BJ (cell line): ENCODE data around the gene SMC1B. TPM values are rescaled to one million over a fixed set of nuclear protein-coding genes. Genes with fewer than 3 reads are reported as not detected.

Source experiments
- CTCF ChIA-PET: fragments of 350-600 bp; formaldehyde crosslinking; extraction: SDS; loops from one replicate; lab custom pipeline; 2021; ENCODE audit warnings: antibody characterized with exemption, inconsistent platforms; lab: Yijun Ruan, JAX
- POLR2A ChIA-PET: fragments of 300-600 bp; sonication (Branson Sonifier 250); formaldehyde crosslinking; extraction: SDS; loops from one replicate; lab custom pipeline; 2021; ENCODE audit warnings: antibody characterized with exemption; lab: Charles Lee
- DNase-seq: peaks from one replicate; pipeline ENCODE4 v3.0.0-alpha.2; 2011; ENCODE audit warnings: low read depth
- H3K27me3 ChIP-seq: 2 replicates; pipeline ENCODE4 v1.6.0; 2011; ENCODE audit warnings: low read length; ENCODE audit not compliant: control insufficient read depth, insufficient read depth
- H3K36me3 ChIP-seq: 2 replicates; pipeline ENCODE4 v1.5.1; 2011; ENCODE audit warnings: low read length; ENCODE audit not compliant: control insufficient read depth, insufficient read depth
- H3K4me3 ChIP-seq: 2 replicates; pipeline ENCODE4 v1.5.1; 2011; ENCODE audit warnings: low read depth, mild to moderate bottlenecking, control low read depth, low read length
- polyA plus RNA-seq: library from polyadenylated mRNA; depleted of rRNA; stranded (reverse); fragments of >200 nt; gene quantifications from 2 replicates; pipeline ENCODE4 v1.2.3, GENCODE V29; 2011
- TF ChIP-seq, protein P1 (sequence below): IDR thresholded peaks from 2 replicates; pipeline ENCODE4 v1.5.1; 2011; ENCODE audit warnings: low read depth, mild to moderate bottlenecking, control low read depth, inconsistent platforms, low read length, moderate library complexity; ENCODE audit not compliant: insufficient read depth

Gene SMC1B
- polyA plus RNA-seq, 1 experiment = not detected

DNA sequence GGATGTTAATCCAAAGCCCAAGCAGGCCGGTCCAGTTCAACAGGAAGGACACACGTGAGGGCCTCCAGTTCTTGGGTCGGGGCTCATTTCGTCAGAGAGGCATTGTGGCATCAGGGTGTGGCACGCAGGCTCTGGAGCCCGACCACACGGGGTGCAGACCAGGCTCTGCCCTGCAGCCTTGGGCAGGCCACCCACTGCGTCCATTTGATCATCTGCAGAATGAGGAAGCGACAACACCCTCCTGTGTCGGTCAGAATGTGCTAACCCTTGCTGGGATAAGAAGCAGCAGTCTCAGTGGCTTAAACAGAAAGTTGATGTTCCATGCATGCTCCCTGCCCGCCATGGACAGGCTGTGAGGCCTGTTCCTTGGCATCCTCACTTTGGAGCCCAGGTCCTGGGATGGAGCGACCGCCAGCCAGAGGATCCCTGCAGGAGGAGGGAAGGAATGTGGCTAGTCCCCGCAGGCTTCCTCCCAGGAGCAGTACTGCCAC lies 10.9 kb upstream of the SMC1B start:
- H3K27me3 ChIP-seq = no peaks in the 10 kb centered on the region
- no peak for DNase-seq
- no peaks in the 10 kb centered on the region for H3K36me3 ChIP-seq
- ChIA-PET POLR2A (no interaction called here), CTCF (interaction anchor here (1.6 kb wide), 1 partner anchor 18 kb away, joined by 8 read pairs; no protein-coding TSS in a partner anchor)
- H3K4me3 ChIP-seq = no peak overlapping the region
- TF ChIP-seq, protein P1, sequence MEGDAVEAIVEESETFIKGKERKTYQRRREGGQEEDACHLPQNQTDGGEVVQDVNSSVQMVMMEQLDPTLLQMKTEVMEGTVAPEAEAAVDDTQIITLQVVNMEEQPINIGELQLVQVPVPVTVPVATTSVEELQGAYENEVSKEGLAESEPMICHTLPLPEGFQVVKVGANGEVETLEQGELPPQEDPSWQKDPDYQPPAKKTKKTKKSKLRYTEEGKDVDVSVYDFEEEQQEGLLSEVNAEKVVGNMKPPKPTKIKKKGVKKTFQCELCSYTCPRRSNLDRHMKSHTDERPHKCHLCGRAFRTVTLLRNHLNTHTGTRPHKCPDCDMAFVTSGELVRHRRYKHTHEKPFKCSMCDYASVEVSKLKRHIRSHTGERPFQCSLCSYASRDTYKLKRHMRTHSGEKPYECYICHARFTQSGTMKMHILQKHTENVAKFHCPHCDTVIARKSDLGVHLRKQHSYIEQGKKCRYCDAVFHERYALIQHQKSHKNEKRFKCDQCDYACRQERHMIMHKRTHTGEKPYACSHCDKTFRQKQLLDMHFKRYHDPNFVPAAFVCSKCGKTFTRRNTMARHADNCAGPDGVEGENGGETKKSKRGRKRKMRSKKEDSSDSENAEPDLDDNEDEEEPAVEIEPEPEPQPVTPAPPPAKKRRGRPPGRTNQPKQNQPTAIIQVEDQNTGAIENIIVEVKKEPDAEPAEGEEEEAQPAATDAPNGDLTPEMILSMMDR = no peak

DNA sequence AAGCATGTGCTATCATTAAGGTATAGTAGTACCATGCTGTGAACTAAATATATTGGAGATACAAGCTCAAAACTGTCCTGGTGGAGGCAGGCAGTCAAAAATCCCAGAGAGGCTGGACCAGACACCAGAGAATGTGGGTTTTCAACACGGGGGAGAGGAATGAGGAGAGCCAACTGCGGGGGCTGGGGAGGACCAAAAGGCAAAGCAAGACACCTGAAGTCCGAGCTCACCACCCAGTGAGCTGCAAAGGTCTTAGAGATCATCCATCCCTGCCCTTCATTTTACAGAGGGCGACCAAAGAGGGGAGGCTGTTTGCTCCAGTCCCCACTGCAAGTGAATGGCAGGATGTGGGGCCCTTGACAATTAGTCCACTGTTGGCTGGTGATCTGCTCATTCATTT lies 10.1 kb upstream of the SMC1B start:
- ChIA-PET POLR2A (no interaction called here), CTCF (interaction anchor here (1.2 to 1.6 kb wide), 2 partner anchors 10 to 11 kb away, joined by 3 to 5 read pairs; no protein-coding TSS in a partner anchor)
- no peak for DNase-seq
- Histone ChIP-seq H3K4me3 (no peak overlapping the region), H3K36me3 (0 out of 2 replicates have a peak, but pooled peaks cover 1% of the 10 kb centered on the region), H3K27me3 (no peaks in the 10 kb centered on the region)
- TF ChIP-seq, protein P1 = no peak

DNA sequence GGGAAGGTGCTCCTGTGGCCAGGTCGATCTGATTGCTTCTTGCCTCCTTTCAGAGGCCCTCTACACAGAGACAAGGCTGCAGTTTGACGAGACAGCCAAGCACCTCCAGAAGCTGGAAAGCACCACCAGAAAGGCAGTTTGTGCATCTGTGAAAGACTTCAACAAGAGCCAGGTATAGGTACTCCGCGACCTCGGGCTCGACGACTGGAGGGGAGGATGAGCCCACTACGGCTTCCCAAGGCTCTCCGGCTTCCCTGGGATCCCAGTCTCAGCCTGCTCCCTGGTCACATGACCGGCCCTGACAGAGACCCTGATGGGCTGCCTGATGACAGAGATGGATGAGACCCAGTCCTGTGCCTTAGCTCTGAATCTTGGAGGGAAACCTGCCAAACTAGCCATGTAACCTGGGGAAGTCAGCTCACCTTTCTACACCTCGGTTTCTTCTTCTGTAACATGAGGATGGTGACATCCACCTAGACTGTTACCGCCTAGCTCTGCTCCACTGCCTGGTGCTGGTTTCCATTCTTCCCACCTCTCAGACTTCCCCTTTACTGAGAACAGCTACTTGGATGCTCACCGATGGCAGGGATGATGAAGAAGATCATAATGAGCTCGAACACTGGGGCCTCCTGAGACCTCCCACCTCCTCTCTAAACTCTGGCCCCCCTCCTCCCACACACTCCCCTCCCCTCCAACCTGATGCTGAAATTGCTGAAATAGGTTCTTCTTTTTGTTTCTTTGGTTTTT lies 9.0 kb upstream of the SMC1B start:
- TF ChIP-seq, protein P1 = no peak
- Histone ChIP-seq H3K4me3 (no peak overlapping the region), H3K27me3 (no peaks in the 10 kb centered on the region), H3K36me3 (0 out of 2 replicates have a peak, but pooled peaks cover 1% of the 10 kb centered on the region)
- ChIA-PET POLR2A (no interaction called here), CTCF (interaction anchor here (1.1 to 1.6 kb wide), 3 partner anchors 11 to 17 kb away, joined by 3 to 5 read pairs (median 3); no protein-coding TSS in a partner anchor)
- no peak for DNase-seq

DNA sequence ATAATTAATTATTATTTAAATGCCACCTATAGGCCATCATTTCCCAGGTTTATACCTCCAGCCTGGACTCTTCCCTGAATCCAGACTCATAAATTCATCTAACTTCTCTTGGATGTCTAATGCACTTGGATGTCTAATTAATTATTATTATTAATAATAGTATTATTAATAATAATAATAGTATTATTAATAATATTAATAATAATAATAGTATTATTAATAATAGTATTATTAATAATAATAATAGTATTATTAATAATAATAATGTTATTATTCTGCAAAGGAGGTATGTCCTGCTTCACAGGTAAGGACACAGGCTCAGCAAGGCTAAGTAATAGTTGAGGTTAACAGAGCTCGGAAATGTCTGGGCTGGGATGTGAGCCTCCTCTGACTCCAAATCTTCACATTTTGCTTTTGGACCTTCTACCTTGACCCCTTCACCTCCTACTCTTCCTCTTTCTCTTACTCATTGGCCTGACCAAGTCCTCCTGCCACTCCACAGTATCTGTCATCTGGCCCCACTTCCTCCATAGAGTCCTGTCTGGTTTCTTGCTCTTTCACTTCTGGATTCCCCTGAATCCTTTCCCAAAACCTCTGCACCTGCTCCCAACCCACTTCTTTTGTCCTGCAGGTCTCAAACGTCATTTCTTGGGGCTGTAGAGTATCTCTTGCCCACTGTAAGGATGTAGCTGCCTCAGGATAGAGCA lies 8.1 kb upstream of the SMC1B start:
- H3K36me3 ChIP-seq = 0 out of 2 replicates have a peak, but pooled peaks cover 1% of the 10 kb centered on the region
- ChIA-PET POLR2A (no interaction called here), CTCF (no interaction called here)
- no peaks in the 10 kb centered on the region for H3K27me3 ChIP-seq
- TF ChIP-seq, protein P1 = no peak
- no peak overlapping the region for H3K4me3 ChIP-seq
- no peak for DNase-seq

DNA sequence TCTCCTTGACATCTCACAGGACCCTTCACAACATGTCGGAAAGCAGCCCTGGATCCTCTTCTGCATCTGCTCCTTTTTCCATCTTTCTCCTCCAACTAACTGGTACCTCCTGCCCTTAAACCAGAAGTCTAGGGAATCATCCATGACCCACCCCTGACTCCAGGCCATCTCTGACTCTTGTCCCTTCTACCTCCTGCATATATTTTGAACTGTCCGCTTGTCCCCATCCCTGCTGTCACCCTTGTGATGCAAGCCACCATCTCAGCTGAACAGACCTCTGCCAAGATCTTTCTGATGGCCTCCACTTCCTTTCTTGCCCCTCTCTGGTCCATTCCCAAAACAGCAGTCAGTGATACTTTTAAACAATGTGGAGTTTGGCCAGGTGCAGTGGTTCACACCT lies 7.1 kb upstream of the SMC1B start:
- TF ChIP-seq, protein P1 = no peak
- Histone ChIP-seq H3K27me3 (no peaks in the 10 kb centered on the region), H3K4me3 (no peak overlapping the region), H3K36me3 (0 out of 2 replicates have a peak, but pooled peaks cover 1% of the 10 kb centered on the region)
- POLR2A ChIA-PET = no interaction called here
- CTCF ChIA-PET = no interaction called here
- DNase-seq = no peak
